Endothelial cell (in vitro differentiated cells): ENCODE results near the gene NUDT14. TPM values are rescaled to one million over a fixed set of nuclear protein-coding genes. Genes with fewer than 3 reads are reported as not detected.

ENCODE experiments used
- DNase-seq: peaks from one replicate; pipeline ENCODE4 v3.0.0; 2021; ENCODE audit warnings: low spot score
- H3K27ac Mint-ChIP-seq: one replicate; pipeline ENCODE4 v1.8.0; 2021; ENCODE audit warnings: mixed read lengths, inconsistent platforms; ENCODE audit not compliant: unreplicated experiment
- H3K27me3 Mint-ChIP-seq: one replicate; pipeline ENCODE4 v1.8.0; 2021; ENCODE audit warnings: mild to moderate bottlenecking, moderate library complexity, mixed read lengths, inconsistent platforms; ENCODE audit not compliant: unreplicated experiment
- H3K36me3 Mint-ChIP-seq: one replicate; pipeline ENCODE4 v1.8.0; 2021; ENCODE audit warnings: mild to moderate bottlenecking, low read depth, mixed read lengths, inconsistent platforms; ENCODE audit not compliant: unreplicated experiment
- H3K4me1 Mint-ChIP-seq: one replicate; pipeline ENCODE4 v1.8.0; 2021; ENCODE audit warnings: mild to moderate bottlenecking, mixed read lengths, inconsistent platforms; ENCODE audit not compliant: unreplicated experiment
- H3K4me3 Mint-ChIP-seq: one replicate; pipeline ENCODE4 v1.8.0; 2021; ENCODE audit warnings: mild to moderate bottlenecking, mixed read lengths, inconsistent platforms; ENCODE audit not compliant: unreplicated experiment
- H3K9me3 Mint-ChIP-seq: one replicate; pipeline ENCODE4 v1.8.0; 2021; ENCODE audit warnings: mixed read lengths, inconsistent platforms; ENCODE audit not compliant: unreplicated experiment
- total RNA-seq: library from RNA; stranded (reverse); fragmentation: NEBNext Ultra II Directional; extraction: Animal tissue kit (Norgen Biotek cat#: 25700); gene quantifications from one replicate; pipeline ENCODE4 v1.2.1, GENCODE V29; 2021; ENCODE audit not compliant: unreplicated experiment
- TF ChIP-seq, protein P1 (sequence below): fragments of 200-600 bp; sonication (generic); IDR thresholded peaks from one replicate; pipeline ENCODE4 v1.5.0; 2021; ENCODE audit warnings: antibody characterized with exemption; ENCODE audit not compliant: unreplicated experiment

The NUDT14 gene
- total RNA-seq, 1 donor from 2014 or later: 135 TPM

DNA sequence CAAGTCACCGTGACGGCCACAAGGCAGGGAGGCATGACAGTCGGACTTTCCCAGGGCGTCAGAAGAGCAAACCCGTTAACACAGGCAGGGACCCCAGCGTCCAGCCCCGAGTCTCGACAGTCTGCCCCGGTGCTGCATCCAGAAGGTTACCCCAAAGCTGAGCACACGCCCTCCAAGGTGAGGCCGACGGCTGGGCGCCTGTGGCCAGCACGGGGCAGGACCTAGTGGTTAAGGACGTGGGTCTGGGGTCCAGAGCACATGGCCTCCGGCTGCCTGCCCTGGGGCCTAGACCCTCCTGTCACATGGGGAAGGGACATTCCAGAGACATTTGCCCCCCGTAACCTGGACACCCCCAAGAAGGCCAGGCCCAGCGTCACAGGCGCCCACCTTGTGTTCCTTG is 37.5 kb upstream of the NUDT14 start:
- no peak for DNase-seq
- TF ChIP-seq, protein P1, sequence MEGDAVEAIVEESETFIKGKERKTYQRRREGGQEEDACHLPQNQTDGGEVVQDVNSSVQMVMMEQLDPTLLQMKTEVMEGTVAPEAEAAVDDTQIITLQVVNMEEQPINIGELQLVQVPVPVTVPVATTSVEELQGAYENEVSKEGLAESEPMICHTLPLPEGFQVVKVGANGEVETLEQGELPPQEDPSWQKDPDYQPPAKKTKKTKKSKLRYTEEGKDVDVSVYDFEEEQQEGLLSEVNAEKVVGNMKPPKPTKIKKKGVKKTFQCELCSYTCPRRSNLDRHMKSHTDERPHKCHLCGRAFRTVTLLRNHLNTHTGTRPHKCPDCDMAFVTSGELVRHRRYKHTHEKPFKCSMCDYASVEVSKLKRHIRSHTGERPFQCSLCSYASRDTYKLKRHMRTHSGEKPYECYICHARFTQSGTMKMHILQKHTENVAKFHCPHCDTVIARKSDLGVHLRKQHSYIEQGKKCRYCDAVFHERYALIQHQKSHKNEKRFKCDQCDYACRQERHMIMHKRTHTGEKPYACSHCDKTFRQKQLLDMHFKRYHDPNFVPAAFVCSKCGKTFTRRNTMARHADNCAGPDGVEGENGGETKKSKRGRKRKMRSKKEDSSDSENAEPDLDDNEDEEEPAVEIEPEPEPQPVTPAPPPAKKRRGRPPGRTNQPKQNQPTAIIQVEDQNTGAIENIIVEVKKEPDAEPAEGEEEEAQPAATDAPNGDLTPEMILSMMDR: no peak
- Mint-ChIP-seq H3K27ac (peak overlapping the region; percentile 31), H3K27me3 (peaks cover 20% of the 10 kb centered on the region), H3K36me3 (peaks cover 34% of the 10 kb centered on the region), H3K4me3 (no peak overlapping the region), H3K9me3 (no peaks in the 10 kb centered on the region), H3K4me1 (peaks cover 3% of the 10 kb centered on the region)

DNA sequence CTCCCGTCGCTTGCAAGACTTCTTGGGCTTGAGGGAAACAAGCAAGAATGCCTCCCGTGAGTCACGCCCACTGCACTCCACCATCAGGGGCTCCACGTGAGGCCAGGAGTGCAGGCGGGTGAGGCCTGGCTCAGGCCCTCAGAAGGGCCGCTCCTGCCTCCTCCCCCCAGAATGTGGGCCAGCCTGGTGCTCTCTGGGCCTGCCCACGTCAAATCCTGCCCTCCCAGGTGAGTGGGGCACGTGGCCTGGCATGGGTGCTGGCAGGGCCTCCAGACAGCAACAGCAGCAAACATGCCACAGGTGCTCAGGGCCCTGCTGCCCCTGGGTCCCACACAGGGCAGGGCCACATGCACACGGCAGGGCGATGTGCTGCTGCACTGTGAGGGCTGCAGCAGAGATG is 36.7 kb upstream of the NUDT14 start:
- no peak overlapping the region for H3K4me3 Mint-ChIP-seq
- TF ChIP-seq, protein P1: no peak
- no peak for DNase-seq
- peaks cover 15% of the 10 kb centered on the region for H3K27me3 Mint-ChIP-seq
- no peaks in the 10 kb centered on the region for H3K9me3 Mint-ChIP-seq
- no peak overlapping the region for H3K27ac Mint-ChIP-seq
- peaks cover 3% of the 10 kb centered on the region for H3K4me1 Mint-ChIP-seq
- H3K36me3 Mint-ChIP-seq: peaks cover 27% of the 10 kb centered on the region

GRCh38 chr14:105216490-105217247 is 35.6 kb upstream of the NUDT14 start:
- no peak overlapping the region for H3K27ac Mint-ChIP-seq
- H3K27me3 Mint-ChIP-seq: peaks cover 15% of the 10 kb centered on the region
- TF ChIP-seq, protein P1: no peak
- no peaks in the 10 kb centered on the region for H3K9me3 Mint-ChIP-seq
- DNase-seq: no peak
- no peaks in the 10 kb centered on the region for H3K4me1 Mint-ChIP-seq
- H3K4me3 Mint-ChIP-seq: no peak overlapping the region
- peaks cover 20% of the 10 kb centered on the region for H3K36me3 Mint-ChIP-seq

DNA sequence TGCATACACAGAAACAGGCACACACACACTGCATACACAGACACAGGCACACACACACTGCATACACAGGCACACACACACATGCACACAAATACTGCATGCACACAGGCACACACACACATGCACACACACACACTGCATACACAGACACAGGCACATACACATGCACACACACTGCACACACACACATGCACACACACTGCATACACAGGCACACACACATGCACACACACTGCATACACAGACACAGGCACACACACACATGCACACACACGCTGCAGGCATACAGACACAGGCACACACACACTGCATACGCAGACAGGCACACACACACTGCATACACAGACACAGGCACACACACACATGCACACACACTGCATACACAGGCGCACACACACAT is 34.5 kb upstream of the NUDT14 start:
- H3K36me3 Mint-ChIP-seq: peaks cover 23% of the 10 kb centered on the region
- H3K9me3 Mint-ChIP-seq: no peaks in the 10 kb centered on the region
- TF ChIP-seq, protein P1: no peak
- H3K4me3 Mint-ChIP-seq: no peak overlapping the region
- H3K27me3 Mint-ChIP-seq: peaks cover 15% of the 10 kb centered on the region
- H3K4me1 Mint-ChIP-seq: no peaks in the 10 kb centered on the region
- H3K27ac Mint-ChIP-seq: no peak overlapping the region
- no peak for DNase-seq

DNA sequence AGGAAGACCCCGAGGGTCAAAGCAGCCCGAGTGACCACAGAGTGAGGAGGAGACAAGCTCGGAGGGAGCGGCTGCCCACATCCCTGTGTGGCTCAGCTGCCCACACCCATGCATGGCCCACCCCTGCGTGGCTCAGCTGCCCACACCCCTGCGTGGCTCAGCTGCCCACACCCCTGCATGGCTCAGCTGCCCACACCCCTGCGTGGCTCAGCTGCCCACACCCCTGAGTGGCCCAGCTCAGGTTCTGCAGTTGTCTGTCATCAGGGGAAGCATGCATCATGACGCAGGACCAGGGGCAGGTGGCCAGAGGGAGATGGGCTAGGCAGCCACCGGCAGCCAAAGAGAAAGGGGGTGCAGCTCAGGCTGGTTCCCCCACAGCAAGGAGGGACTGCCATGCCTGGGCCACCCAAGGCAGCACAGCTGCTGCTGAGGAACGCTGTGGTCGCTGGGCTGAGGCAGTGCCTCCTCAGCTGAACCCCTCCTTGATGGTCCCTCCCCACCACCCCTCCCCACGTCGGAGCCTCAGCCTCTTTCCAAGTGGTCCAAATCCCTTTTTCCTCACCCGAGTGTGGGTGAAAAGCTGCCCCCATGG is 33.3 kb upstream of the NUDT14 start:
- H3K27ac Mint-ChIP-seq: no peak overlapping the region
- TF ChIP-seq, protein P1: no peak
- H3K4me3 Mint-ChIP-seq: no peak overlapping the region
- no peak for DNase-seq
- peaks cover 24% of the 10 kb centered on the region for H3K36me3 Mint-ChIP-seq
- H3K4me1 Mint-ChIP-seq: no peaks in the 10 kb centered on the region
- no peaks in the 10 kb centered on the region for H3K9me3 Mint-ChIP-seq
- peaks cover 12% of the 10 kb centered on the region for H3K27me3 Mint-ChIP-seq
